ENCODE measurements around the gene CFAP68. TPM values are rescaled to one million over a fixed set of nuclear protein-coding genes. Genes with fewer than 3 reads are reported as not detected.

CFAP68 gene
- total and polyA plus RNA-seq, 2 of the 13 experiments (the other 11 are each of a cell fraction or from before 2014, with no cell fraction given): 22.2 to 25.6 TPM

GRCh38 chr11:111878849-111879636 lies at the start of gene CFAP68, which contains the start of gene FDXACB1 (continued):
- no peak for TF ChIP-seq ZNF282 (IDR thresholded peaks at IDR 0.05; ENCODE audit: partially characterized antibody)
- TF ChIP-seq TGIF2 (CRISPR knock-in tag; IDR thresholded peaks at IDR 0.05): peak; percentile 12; the same call in 1 of the 2 replicates
- TF ChIP-seq ZNF546 (CRISPR knock-in tag; conservative IDR thresholded peaks at IDR 0.05): no peak; the same call in 1 of the 2 replicates
- TF ChIP-seq SOX6 (IDR thresholded peaks at IDR 0.05): no peak
- peak; percentile 83 for TF ChIP-seq SOX6 (CRISPR knock-in tag; IDR thresholded peaks at IDR 0.05)
- peak; percentile 94 for TF ChIP-seq ZNF639 (CRISPR knock-in tag; conservative IDR thresholded peaks at IDR 0.05)
- TF ChIP-seq SALL2 (CRISPR knock-in tag; IDR thresholded peaks at IDR 0.05): peak; percentile 74; the same call in 1 of the 2 replicates
- no peak for TF ChIP-seq HOXA9 (CRISPR knock-in tag; IDR thresholded peaks at IDR 0.05; ENCODE audit: borderline replicate concordance)
- no peak for TF ChIP-seq ZNF326 (CRISPR knock-in tag; IDR thresholded peaks at IDR 0.05; ENCODE audit: borderline replicate concordance)
- TF ChIP-seq KLF11 (CRISPR knock-in tag; IDR thresholded peaks at IDR 0.05): 0 out of 2 replicates have a peak, but pooled peaks have one; percentile 47
- peak; percentile 57 for TF ChIP-seq ZBTB20 (CRISPR knock-in tag; IDR thresholded peaks at IDR 0.05; ENCODE audit: borderline replicate concordance, low read depth)
- TF ChIP-seq HOXA3 (CRISPR knock-in tag; IDR thresholded peaks at IDR 0.05): peak; percentile 99
- 0 out of 2 replicates have a peak, but pooled peaks have one; percentile 10 for TF ChIP-seq HNRNPL (IDR thresholded peaks at IDR 0.05; ENCODE audit: low read depth, low read length)
- no peak for TF ChIP-seq ZNF569 (CRISPR knock-in tag; IDR thresholded peaks at IDR 0.05; ENCODE audit: borderline replicate concordance)
- TF ChIP-seq FOSL2 (CRISPR knock-in tag; IDR thresholded peaks at IDR 0.05): peak; percentile 76
- 0 out of 2 replicates have a peak, but pooled peaks have one; percentile 51 for TF ChIP-seq ZNF3 (CRISPR knock-in tag; IDR thresholded peaks at IDR 0.05)
- peak; percentile 87 for TF ChIP-seq MYC (CRISPR knock-in tag; IDR thresholded peaks at IDR 0.05; ENCODE audit: borderline replicate concordance)
- no peak for TF ChIP-seq ZNF879 (CRISPR knock-in tag; IDR thresholded peaks at IDR 0.05)
- TF ChIP-seq ZSCAN25 (CRISPR knock-in tag; IDR thresholded peaks at IDR 0.05): 0 out of 2 replicates have a peak, but pooled peaks have one; percentile 58
- peak; percentile 100 for TF ChIP-seq ZMYM4 (CRISPR knock-in tag; IDR thresholded peaks at IDR 0.05)
- TF ChIP-seq ZNF253 (CRISPR knock-in tag; IDR thresholded peaks at IDR 0.05; ENCODE audit: borderline replicate concordance): no peak
- peak; percentile 60; the same call in 1 of the 2 replicates for TF ChIP-seq DNMT3B (CRISPR knock-in tag; conservative IDR thresholded peaks at IDR 0.05)
- TF ChIP-seq ZNF878 (CRISPR knock-in tag; IDR thresholded peaks at IDR 0.05): peak; percentile 24; the same call in 1 of the 2 replicates
- 0 out of 2 replicates have a peak, but pooled peaks have one; percentile 21 for TF ChIP-seq EED (CRISPR knock-in tag; IDR thresholded peaks at IDR 0.05)
- peak; percentile 99 for TF ChIP-seq KAT8 (CRISPR knock-in tag; IDR thresholded peaks at IDR 0.05)
- TF ChIP-seq RBAK (CRISPR knock-in tag; IDR thresholded peaks at IDR 0.05): no peak
- 0 out of 2 replicates have a peak, but pooled peaks have one; percentile 56 for TF ChIP-seq ZNF484 (CRISPR knock-in tag; IDR thresholded peaks at IDR 0.05; ENCODE audit: borderline replicate concordance, low read depth)
- no peak for TF ChIP-seq MAFG (CRISPR knock-in tag; IDR thresholded peaks at IDR 0.05)
